Kasumi-1 (cell line): ENCODE data around the gene VPS18.

ENCODE experiments used
- DNase-seq, 2 experiments: peaks; one replicate each; lab custom pipeline; 2025; lab: John Stamatoyannopoulos, UW

Gene VPS18

GRCh38 chr15:40900256-40901052 lies 6.2 kb downstream of the VPS18 start:
- no peak for DNase-seq

- DNase-seq = no peak
Measured at GRCh38 chr15:40901053-40901443, 6.8 kb downstream of the VPS18 start.

GRCh38 chr15:40902605-40903561 lies 8.6 kb downstream of the VPS18 start:
- DNase-seq = peak; percentile 99 to 100

- DNase-seq = no peak
Measured at GRCh38 chr15:40904552-40905201, 10.4 kb downstream of the VPS18 start.

GRCh38 chr15:40906091-40906990 lies 12.1 kb downstream of the VPS18 start:
- DNase-seq = peak; percentile 73 to 81

GRCh38 chr15:40906991-40907802 lies 12.9 kb downstream of the VPS18 start:
- peak; percentile 38 to 51 for DNase-seq

- DNase-seq = no peak
Measured at GRCh38 chr15:40908095-40908494, 13.8 kb downstream of the VPS18 start.

GRCh38 chr15:40909662-40910630 lies 15.7 kb downstream of the VPS18 start:
- DNase-seq = peak in 1 of 2 experiments; percentile 41

- DNase-seq = no peak
Measured at GRCh38 chr15:40911141-40911540, 16.9 kb downstream of the VPS18 start.

GRCh38 chr15:40911693-40912092 lies 17.4 kb downstream of the VPS18 start:
- no peak for DNase-seq

GRCh38 chr15:40912478-40912877 lies 18.2 kb downstream of the VPS18 start:
- DNase-seq = no peak

GRCh38 chr15:40914013-40914412 lies 19.8 kb downstream of the VPS18 start:
- no peak for DNase-seq

- DNase-seq = no peak
Measured at GRCh38 chr15:40914486-40914885, 20.2 kb downstream of the VPS18 start.

- no peak for DNase-seq
Measured at GRCh38 chr15:40915116-40915661, 20.9 kb downstream of the VPS18 start.

- DNase-seq = no peak
Measured at GRCh38 chr15:40915679-40916078, 21.4 kb downstream of the VPS18 start.

- DNase-seq = no peak
Measured at GRCh38 chr15:40917585-40917984, 23.3 kb downstream of the VPS18 start.

- no peak for DNase-seq
Measured at GRCh38 chr15:40918146-40918798, 24.0 kb downstream of the VPS18 start.

- no peak for DNase-seq
Measured at GRCh38 chr15:40918799-40919392, 24.6 kb downstream of the VPS18 start.
